Fibroblast of mammary gland (primary cell): ENCODE results near the gene CASQ2.
A peak's percentile ranks its signal among the peaks of the same experiment; 100 is the strongest.

Experiments used
- DNase-seq: peaks from one replicate; pipeline ENCODE4 v3.0.0-alpha.2; 2010; ENCODE audit warnings: low read depth
- H3K4me3 ChIP-seq: 2 replicates; pipeline ENCODE4 v1.5.1; 2011; ENCODE audit warnings: low read depth, mild to moderate bottlenecking, low read length, moderate library complexity; ENCODE audit not compliant: control insufficient read depth
- CTCF ChIP-seq: conservative IDR thresholded peaks from 2 replicates; pipeline ENCODE4 v1.5.1; 2011; ENCODE audit warnings: low read depth, low read length, inconsistent platforms; ENCODE audit not compliant: control insufficient read depth, insufficient read depth

CASQ2 gene

GRCh38 chr1:115671176-115671934 is 97.2 kb downstream of the CASQ2 start:
- TF ChIP-seq CTCF, result no peak
- peak; percentile 53 for DNase-seq
- no peak overlapping the region for H3K4me3 ChIP-seq

DNA sequence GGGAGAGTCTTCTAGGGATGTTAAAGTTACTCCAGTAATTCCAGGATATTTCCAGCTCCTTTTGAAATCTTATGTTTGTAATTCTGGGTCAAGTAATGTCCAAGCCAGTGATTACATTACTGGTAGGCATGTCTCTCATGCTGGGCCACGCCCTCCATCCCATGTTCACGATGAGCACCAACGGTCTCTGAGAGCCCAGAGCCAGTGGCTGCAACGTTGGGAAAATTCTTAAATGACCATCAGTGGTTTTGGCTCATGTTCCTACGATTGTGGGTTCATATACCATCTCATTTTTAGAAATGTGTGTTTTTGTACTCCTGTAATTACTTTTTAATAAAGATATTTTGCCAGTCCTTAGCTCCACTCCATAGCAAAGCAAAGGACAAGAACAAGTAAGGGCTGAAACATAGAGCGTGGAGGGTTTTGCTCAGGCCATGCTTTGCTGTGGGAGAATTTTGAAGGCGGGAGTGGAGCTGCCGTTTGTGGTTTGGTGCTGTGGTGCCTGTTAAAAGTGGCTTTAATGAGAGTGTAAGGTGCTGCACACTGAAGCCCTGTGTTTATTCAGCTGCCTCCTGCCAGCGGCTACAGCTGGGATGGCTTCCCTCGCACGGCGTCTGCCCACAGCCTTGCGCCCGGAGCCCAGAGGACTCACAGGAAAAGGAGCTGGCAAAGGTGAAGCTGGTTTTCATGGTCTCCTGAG is 97.9 kb downstream of the CASQ2 start:
- no peak overlapping the region for H3K4me3 ChIP-seq
- TF ChIP-seq CTCF, result no peak
- peak; percentile 27 for DNase-seq

GRCh38 chr1:115669886-115670285 is 98.6 kb downstream of the CASQ2 start:
- DNase-seq, result peak; percentile 42
- no peak overlapping the region for H3K4me3 ChIP-seq
- TF ChIP-seq CTCF, result no peak

DNA sequence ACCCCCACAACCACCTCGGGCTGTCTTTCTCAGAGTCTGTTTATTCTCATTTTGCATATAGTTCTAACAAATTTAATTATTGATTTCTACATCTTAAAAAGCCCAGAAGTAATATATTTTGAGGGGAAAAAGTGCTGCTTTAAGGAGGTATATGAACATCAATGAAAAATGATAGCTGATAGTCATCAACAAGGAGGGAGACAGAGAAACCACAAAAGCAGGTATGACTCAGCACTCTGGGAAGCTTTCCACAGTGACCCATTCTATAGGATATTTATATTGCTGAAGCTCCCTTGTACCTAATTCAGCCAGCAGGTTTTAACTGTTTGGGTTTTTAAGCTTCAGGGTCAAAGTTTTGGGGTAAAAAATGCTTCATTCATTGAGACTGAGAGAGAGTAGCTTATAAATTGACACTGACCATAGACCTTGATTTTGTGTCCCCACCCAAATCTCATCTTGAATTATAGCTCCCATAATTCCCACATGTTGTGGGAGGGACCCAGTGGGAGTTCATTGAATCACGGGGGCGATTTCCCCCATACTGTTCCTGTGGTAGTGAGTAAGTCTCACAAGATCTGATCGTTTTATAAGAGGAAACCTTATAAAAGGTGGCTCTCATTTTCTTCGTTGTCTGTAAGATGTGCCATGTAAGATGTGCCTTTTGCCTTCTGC is 99.4 kb downstream of the CASQ2 start:
- TF ChIP-seq CTCF, result peak; percentile 1
- H3K4me3 ChIP-seq, result no peak overlapping the region
- DNase-seq, result peak; percentile 91

DNA sequence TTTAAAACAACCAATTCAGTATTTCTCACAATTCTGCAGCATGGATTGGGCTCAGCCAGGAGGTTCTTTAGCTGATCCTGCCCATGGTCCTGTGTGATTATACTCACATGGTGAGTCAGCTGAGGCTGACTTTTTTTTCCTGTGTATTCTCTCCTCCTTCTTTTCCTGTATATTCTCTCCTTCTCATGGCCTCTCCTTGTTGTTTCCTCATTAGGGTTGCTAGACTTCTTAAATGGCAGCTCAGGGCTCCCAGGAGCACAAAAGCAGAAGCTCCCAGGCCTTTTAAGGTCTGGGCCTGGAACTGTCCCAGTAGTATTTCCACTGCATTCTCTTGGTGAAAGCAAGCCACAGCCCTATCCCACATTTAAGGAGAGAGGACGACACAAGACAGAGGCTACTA is 99.9 kb downstream of the CASQ2 start:
- no peak overlapping the region for H3K4me3 ChIP-seq
- peak; percentile 63 for DNase-seq
- no peak for TF ChIP-seq CTCF

GRCh38 chr1:115666702-115667101 is 101.8 kb downstream of the CASQ2 start:
- no peak for DNase-seq
- H3K4me3 ChIP-seq, result no peak overlapping the region
- no peak for TF ChIP-seq CTCF
